RWPE2 (cell line): ENCODE data around the gene RGL4.
"Not testable (repeated sequence)": the region's sequence is repeated elsewhere in the genome, so short reads cannot be mapped to it uniquely, and the experiment has no call there.

Source experiments
- ATAC-seq: fragments of 200-7000 bp; cut with Tn5 transposase; 3 replicates; pipeline ENCODE4 v1.9.1; 2021; ENCODE audit warnings: low read depth
- DNase-seq: peaks from one replicate; pipeline ENCODE4 v3.0.0-alpha.2; 2020; ENCODE audit warnings: low spot score
- H3K27ac ChIP-seq: fragments of 450-650 bp; 2 replicates; pipeline ENCODE4 v1.5.1; 2017; ENCODE audit warnings: mild to moderate bottlenecking; ENCODE audit not compliant: poor library complexity, severe bottlenecking
- H3K27me3 ChIP-seq: fragments of 250-450 bp; sonication (Bioruptor Pico); 2 replicates; pipeline ENCODE4 v1.5.1; 2021; ENCODE audit warnings: mild to moderate bottlenecking, moderate library complexity; ENCODE audit not compliant: insufficient read depth, poor library complexity, severe bottlenecking
- H3K36me3 ChIP-seq: fragments of 250-450 bp; sonication (Bioruptor Pico); 2 replicates; pipeline ENCODE4 v1.5.1; 2020; ENCODE audit warnings: low read depth, mild to moderate bottlenecking, moderate library complexity
- H3K4me1 ChIP-seq: fragments of 250-450 bp; sonication (Bioruptor Pico); 2 replicates; pipeline ENCODE4 v1.5.1; 2021; ENCODE audit warnings: mild to moderate bottlenecking, moderate library complexity; ENCODE audit not compliant: insufficient read depth, poor library complexity, severe bottlenecking
- H3K4me3 ChIP-seq: fragments of 250-450 bp; sonication (Bioruptor Pico); 2 replicates; pipeline ENCODE4 v1.5.1; 2021; ENCODE audit warnings: mild to moderate bottlenecking, moderate library complexity; ENCODE audit not compliant: severe bottlenecking
- H3K9me3 ChIP-seq: fragments of 250-450 bp; sonication (Bioruptor Pico); 2 replicates; pipeline ENCODE4 v1.5.1; 2021; ENCODE audit warnings: mild to moderate bottlenecking, moderate library complexity; ENCODE audit not compliant: severe bottlenecking
- CTCF ChIP-seq: fragments of 450-650 bp; IDR thresholded peaks from one replicate; pipeline ENCODE4 v1.5.1; 2017; ENCODE audit warnings: mild to moderate bottlenecking, moderate library complexity; ENCODE audit not compliant: poor library complexity, severe bottlenecking

The RGL4 gene

GRCh38 chr22:23690713-23691112 lies at the start of gene RGL4:
TSS of gene RGL4 (plus strand) at chr22:23691013. CDS start at chr22:23692031, 1,018 bp downstream.
- H3K4me3 ChIP-seq, result no peak within 1 kb of the TSS
- H3K4me1 ChIP-seq, result no peaks in the 10 kb centered on the region
- no peaks in the 10 kb centered on the region for H3K9me3 ChIP-seq
- ATAC-seq (no peak), DNase-seq (no peak)
- no peak within 1 kb of the TSS for H3K27ac ChIP-seq
- no peaks in the 10 kb centered on the region for H3K36me3 ChIP-seq
- TF ChIP-seq CTCF, result no peak
- H3K27me3 ChIP-seq, result no peaks in the 10 kb centered on the region

GRCh38 chr22:23646526-23646925 lies 44.3 kb upstream of the RGL4 start:
- not testable (repeated sequence) for H3K4me3 ChIP-seq, DNase-seq, H3K27ac ChIP-seq, ATAC-seq, H3K9me3 ChIP-seq, H3K36me3 ChIP-seq, H3K4me1 ChIP-seq, H3K27me3 ChIP-seq

GRCh38 chr22:23649071-23649501 lies 41.7 kb upstream of the RGL4 start:
- DNase-seq, result no peak
- no peak overlapping the region for H3K27ac ChIP-seq
- H3K4me1 ChIP-seq, result no peaks in the 10 kb centered on the region
- no peaks in the 10 kb centered on the region for H3K36me3 ChIP-seq
- no peak for ATAC-seq
- no peaks in the 10 kb centered on the region for H3K27me3 ChIP-seq
- TF ChIP-seq CTCF, result no peak
- no peak overlapping the region for H3K4me3 ChIP-seq
- H3K9me3 ChIP-seq, result no peaks in the 10 kb centered on the region

- Histone ChIP-seq H3K36me3 (no peaks in the 10 kb centered on the region), H3K9me3 (no peaks in the 10 kb centered on the region), H3K4me3 (no peak overlapping the region), H3K4me1 (no peaks in the 10 kb centered on the region), H3K27ac (no peak overlapping the region), H3K27me3 (no peaks in the 10 kb centered on the region)
- ATAC-seq (no peak), DNase-seq (no peak)
- TF ChIP-seq CTCF, result no peak
Observed at GRCh38 chr22:23651676-23652075, 39.1 kb upstream of the RGL4 start.

GRCh38 chr22:23652286-23652685 lies 38.5 kb upstream of the RGL4 start:
- H3K36me3 ChIP-seq, result no peaks in the 10 kb centered on the region
- DNase-seq, result no peak
- no peak for ATAC-seq
- H3K4me3 ChIP-seq, result no peak overlapping the region
- no peaks in the 10 kb centered on the region for H3K9me3 ChIP-seq
- H3K4me1 ChIP-seq, result no peaks in the 10 kb centered on the region
- TF ChIP-seq CTCF, result no peak
- H3K27ac ChIP-seq, result no peak overlapping the region
- no peaks in the 10 kb centered on the region for H3K27me3 ChIP-seq
